B cell (primary cell): ENCODE data around the gene NRN1L. TPM values are rescaled to one million over a fixed set of nuclear protein-coding genes. Genes with fewer than 3 reads are reported as not detected.

Experiments used
- ATAC-seq: fragments of 200-7000 bp; cut with Tn5 transposase; one replicate; pipeline ENCODE4 v1.10.0; 2021; ENCODE audit warnings: low read depth, mild to moderate bottlenecking, moderate number of reproducible peaks, moderate library complexity
- CTCF ChIA-PET: fragments of 350-600 bp; sonication (Branson Sonifier 250); formaldehyde crosslinking; loops from one replicate; lab custom pipeline; 2021; ENCODE audit warnings: antibody characterized with exemption, inconsistent platforms; lab: Charles Lee
- POLR2A ChIA-PET: fragments of 350-600 bp; sonication (Branson Sonifier 250); formaldehyde crosslinking; loops from one replicate; lab custom pipeline; 2021; ENCODE audit warnings: antibody characterized with exemption; lab: Charles Lee
- DNase-seq: peaks from one replicate; pipeline ENCODE4 v3.0.0; 2013
- H2AFZ ChIP-seq: 2 replicates; pipeline ENCODE4 v1.6.1; 2012; ENCODE audit warnings: mild to moderate bottlenecking, low read depth, low read length; ENCODE audit not compliant: insufficient read depth, poor library complexity, severe bottlenecking
- H3K27ac ChIP-seq, 2 donors: 1 replicate in 1 of 2; 2 replicates in 1 of 2; pipeline ENCODE4 v1.5.1; 2012 to 2013; ENCODE audit warnings: low read length in 2 of 2, mild to moderate bottlenecking in 2 of 2, moderate library complexity in 1 of 2
- H3K27me3 ChIP-seq, 4 experiments: fragments of 200-600 bp in 1 of 4; sonication (generic) in 1 of 4; replicated peaks in 1 of 4; 1 replicate in 2 of 4; 2 replicates in 2 of 4; pipeline versions ENCODE4 v1.6.1 to v1.7.0; 2013 to 2016; ENCODE audit warnings: low read length in 3 of 4, mild to moderate bottlenecking in 2 of 4, mixed read lengths in 1 of 4, moderate library complexity in 1 of 4; ENCODE audit not compliant: insufficient read depth in 4 of 4, control insufficient read depth in 3 of 4; ENCODE audit errors: control extremely low read depth in 1 of 4
- H3K36me3 ChIP-seq, 2 experiments: replicated peaks in 1 of 2; 1 replicate in 1 of 2; 2 replicates in 1 of 2; pipeline versions ENCODE4 v1.6.1 to v1.7.1; 2013; ENCODE audit warnings: low read length in 1 of 2; ENCODE audit not compliant: insufficient read depth in 2 of 2, control insufficient read depth in 1 of 2; ENCODE audit errors: control extremely low read depth in 1 of 2, extremely low read depth in 1 of 2
- H3K4me1 ChIP-seq, 2 donors: fragments of 200-600 bp in 1 of 2; sonication (generic) in 1 of 2; 1 replicate in 1 of 2; 2 replicates in 1 of 2; pipeline versions ENCODE4 v1.5.1 to v1.6.1; 2013 to 2017; ENCODE audit warnings: low read length in 2 of 2; ENCODE audit not compliant: control insufficient read depth in 2 of 2, insufficient read depth in 2 of 2
- H3K4me2 ChIP-seq: replicated peaks from 2 replicates; pipeline ENCODE3; 2012; ENCODE audit warnings: mild to moderate bottlenecking, low read depth, low read length; ENCODE audit not compliant: poor library complexity, severe bottlenecking
- H3K4me3 ChIP-seq, 5 experiments: fragments of 200-600 bp in 1 of 5; sonication (generic) in 1 of 5; 1 replicate in 3 of 5; 2 replicates in 2 of 5; pipeline versions ENCODE4 v1.5.1 to v1.7.0; 2011 to 2016; ENCODE audit warnings: low read length in 4 of 5, mild to moderate bottlenecking in 4 of 5, low read depth in 2 of 5, control low read depth in 1 of 5, moderate library complexity in 1 of 5; ENCODE audit not compliant: insufficient read depth in 1 of 5; ENCODE audit errors: control extremely low read depth in 1 of 5, extremely low read depth in 1 of 5
- H3K79me2 ChIP-seq: fragments of 200-600 bp; sonication (generic); one replicate; pipeline ENCODE4 v1.6.0; 2016; ENCODE audit warnings: low read length; ENCODE audit not compliant: control insufficient read depth, insufficient read depth
- H3K9ac ChIP-seq: fragments of 200-600 bp; sonication (generic); 2 replicates; pipeline ENCODE4 v1.6.1; 2017; ENCODE audit warnings: mild to moderate bottlenecking, low read length, moderate library complexity
- H3K9me3 ChIP-seq, 3 donors: one replicate each; pipeline versions ENCODE4 v1.6.1 to v1.7.1; 2013; ENCODE audit warnings: low read length in 2 of 3; ENCODE audit not compliant: control insufficient read depth in 2 of 3, insufficient read depth in 1 of 3; ENCODE audit errors: control extremely low read depth in 1 of 3
- H4K20me1 ChIP-seq: 2 replicates; pipeline ENCODE4 v1.6.0; 2012; ENCODE audit warnings: mild to moderate bottlenecking, low read length; ENCODE audit not compliant: insufficient read depth, control insufficient read depth, poor library complexity, severe bottlenecking
- H3K27ac Mint-ChIP-seq: one replicate; pipeline ENCODE4 v1.8.0; 2021; ENCODE audit warnings: mixed read lengths
- H3K27me3 Mint-ChIP-seq: one replicate; pipeline ENCODE4 v1.8.0; 2021; ENCODE audit warnings: mixed read lengths
- H3K4me1 Mint-ChIP-seq: one replicate; pipeline ENCODE4 v1.8.0; 2021; ENCODE audit warnings: mixed read lengths
- H3K4me3 Mint-ChIP-seq: one replicate; pipeline ENCODE4 v1.8.0; 2021; ENCODE audit warnings: mixed read lengths
- H3K9me3 Mint-ChIP-seq: one replicate; pipeline ENCODE4 v1.8.0; 2022; ENCODE audit warnings: mixed read lengths; ENCODE audit not compliant: insufficient read depth
- EZH2 ChIP-seq: IDR thresholded peaks from 2 replicates; pipeline ENCODE4 v1.6.1; 2012; ENCODE audit warnings: borderline replicate concordance, low read depth, mild to moderate bottlenecking, moderate library complexity, low read length; ENCODE audit not compliant: insufficient read depth, poor library complexity, severe bottlenecking
- WGBS: methylation state at CpG from one replicate; pipeline ENCODE4 v1.1.5; 2013; ENCODE audit warnings: missing lambda C conversion rate; ENCODE audit not compliant: insufficient coverage; 5-methylcytosine and 5-hydroxymethylcytosine counted together
- intact Hi-C: fragments of 100-400 bp; cut with micrococcal nuclease; formaldehyde crosslinking; loops from one replicate; pipeline ENCODE4 v1.10.0; 2022
- polyA plus RNA-seq: library from polyadenylated mRNA; depleted of rRNA; stranded (reverse); fragments of >200 nt; gene quantifications from 2 replicates; pipeline ENCODE4 v1.2.3, GENCODE V29; 2012
- total RNA-seq, 2 donors: library from RNA; stranded (reverse); fragments of 120-200 nt in 1 of 2; gene quantifications; 1 replicate in 1 of 2; 2 replicates in 1 of 2; pipeline versions ENCODE4 v1.2.3 to v1.2.4, GENCODE V29; 2013 to 2022
- TF ChIP-seq, protein P1 (sequence below): fragments of 200-600 bp; IDR thresholded peaks from one replicate; pipeline ENCODE4 v1.8.0; 2022; ENCODE audit warnings: antibody characterized with exemption, mild to moderate bottlenecking

The NRN1L gene
- total and polyA plus RNA-seq, 2 donors (not counting 1 experiment from before 2014, with no cell fraction given) = 2.1 to 4.1 TPM

DNA sequence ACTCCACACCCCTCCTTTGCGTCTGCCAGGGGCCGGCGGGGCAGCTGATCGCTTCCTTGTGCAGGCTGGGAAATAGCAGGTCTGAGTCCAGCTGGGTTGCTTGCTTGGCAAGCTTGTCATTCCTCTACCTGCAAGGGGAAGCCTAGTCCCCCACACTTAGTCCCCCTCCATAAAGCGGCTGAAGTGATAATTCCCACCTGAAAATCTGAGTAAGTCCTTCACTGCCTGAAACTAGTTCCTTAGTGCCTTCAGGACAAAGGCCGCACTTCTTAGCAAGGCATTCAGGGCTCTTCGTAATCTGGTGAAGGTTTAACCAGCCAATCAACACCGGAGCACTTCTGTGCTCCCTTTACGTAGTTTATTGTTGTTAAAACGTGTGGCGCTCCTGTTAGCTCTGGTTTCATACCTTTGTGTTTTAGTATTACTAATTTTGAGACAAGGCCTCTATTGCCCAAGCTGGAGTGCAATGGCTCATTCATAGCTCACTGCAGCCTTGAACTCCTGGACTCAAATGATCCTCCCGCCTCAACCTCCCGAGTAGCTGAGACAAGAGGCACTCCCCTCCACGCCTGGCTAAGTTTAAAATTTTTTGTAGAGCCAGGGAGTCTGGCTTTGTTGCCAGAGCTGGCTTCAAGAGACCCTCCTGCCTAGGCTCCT lies 9.2 kb downstream of the NRN1L start:
- WGBS = 32% methylated on average over 12 of the region's 14 CpGs
- Mint-ChIP-seq H3K4me3 (peak overlapping the region; percentile 90), H3K27ac (peak overlapping the region; percentile 85), H3K9me3 (no peaks in the 10 kb centered on the region), H3K4me1 (peaks cover 31% of the 10 kb centered on the region), H3K27me3 (no peaks in the 10 kb centered on the region)
- DNase-seq (no peak), ATAC-seq (no peak)
- no peaks in the 10 kb centered on the region for H3K36me3 ChIP-seq
- H3K9ac ChIP-seq = peak overlapping the region; percentile 91
- H3K27me3 ChIP-seq = no peaks in the 10 kb centered on the region
- ChIA-PET POLR2A (interaction anchor here (2.2 kb wide), 1 partner anchor 42 kb away, joined by 19 read pairs; the partner anchor contains the start of gene PSMB10), CTCF (interaction anchor here (1.2 to 3.0 kb wide), 5 partner anchors 10 to 333 kb away, joined by 3 to 23 read pairs (median 4); partner anchors contain the start of gene NRN1L)
- H3K4me3 ChIP-seq = peak overlapping the region; percentile 54 to 92 (median 76)
- H4K20me1 ChIP-seq = peaks cover 21% of the 10 kb centered on the region
- no peaks in the 10 kb centered on the region for H3K9me3 ChIP-seq
- H3K4me1 ChIP-seq = peaks cover 16 to 18% of the 10 kb centered on the region in 2 donors
- H3K4me2 ChIP-seq = peak overlapping the region; percentile 92
- peak overlapping the region; percentile 77 to 95 for H3K27ac ChIP-seq
- peaks cover 66% of the 10 kb centered on the region for H3K79me2 ChIP-seq
- TF ChIP-seq, protein P1, sequence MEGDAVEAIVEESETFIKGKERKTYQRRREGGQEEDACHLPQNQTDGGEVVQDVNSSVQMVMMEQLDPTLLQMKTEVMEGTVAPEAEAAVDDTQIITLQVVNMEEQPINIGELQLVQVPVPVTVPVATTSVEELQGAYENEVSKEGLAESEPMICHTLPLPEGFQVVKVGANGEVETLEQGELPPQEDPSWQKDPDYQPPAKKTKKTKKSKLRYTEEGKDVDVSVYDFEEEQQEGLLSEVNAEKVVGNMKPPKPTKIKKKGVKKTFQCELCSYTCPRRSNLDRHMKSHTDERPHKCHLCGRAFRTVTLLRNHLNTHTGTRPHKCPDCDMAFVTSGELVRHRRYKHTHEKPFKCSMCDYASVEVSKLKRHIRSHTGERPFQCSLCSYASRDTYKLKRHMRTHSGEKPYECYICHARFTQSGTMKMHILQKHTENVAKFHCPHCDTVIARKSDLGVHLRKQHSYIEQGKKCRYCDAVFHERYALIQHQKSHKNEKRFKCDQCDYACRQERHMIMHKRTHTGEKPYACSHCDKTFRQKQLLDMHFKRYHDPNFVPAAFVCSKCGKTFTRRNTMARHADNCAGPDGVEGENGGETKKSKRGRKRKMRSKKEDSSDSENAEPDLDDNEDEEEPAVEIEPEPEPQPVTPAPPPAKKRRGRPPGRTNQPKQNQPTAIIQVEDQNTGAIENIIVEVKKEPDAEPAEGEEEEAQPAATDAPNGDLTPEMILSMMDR = no peak
- TF ChIP-seq EZH2 = no peak
- intact Hi-C loops = loop anchor here (1.0 to 5.0 kb wide), 7 partner anchors 22 to 190 kb away; partner anchors contain the start of genes CENPT, DDX28, DUS2 and NUTF2
- peak overlapping the region; percentile 72 for H2AFZ ChIP-seq

DNA sequence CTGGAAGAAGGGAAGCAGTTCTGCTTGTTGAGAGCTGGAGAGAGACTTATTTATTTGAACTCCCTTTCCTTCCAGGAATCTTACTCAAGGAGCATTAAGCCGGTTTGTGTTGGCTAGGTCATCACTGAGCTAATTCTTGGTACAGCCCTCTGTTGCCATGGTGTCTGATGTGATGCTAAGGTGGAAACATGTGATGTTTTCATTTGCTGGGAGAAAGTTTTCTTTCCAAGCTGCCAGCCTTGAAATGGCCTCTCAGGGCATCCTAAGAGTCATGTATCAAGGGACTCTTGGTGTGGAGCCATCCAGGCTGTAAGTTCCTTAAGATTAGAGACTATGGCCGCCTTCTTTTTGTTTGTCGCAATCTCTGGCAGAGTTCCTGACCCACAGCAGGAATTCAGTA lies 12.5 kb downstream of the NRN1L start:
- intact Hi-C loops = no loop called here
- no peak for ATAC-seq
- H3K36me3 ChIP-seq = peaks cover 0 to 2% of the 10 kb centered on the region in 2 experiments
- ChIA-PET POLR2A (no interaction called here), CTCF (interaction anchor here (0.5 to 2.7 kb wide), 5 partner anchors 13 to 144 kb away, joined by 3 to 25 read pairs (median 4); partner anchors contain the start of gene NRN1L)
- Mint-ChIP-seq H3K27ac (peak overlapping the region; percentile 66), H3K27me3 (no peaks in the 10 kb centered on the region), H3K4me1 (peaks cover 31% of the 10 kb centered on the region), H3K4me3 (no peak overlapping the region), H3K9me3 (no peaks in the 10 kb centered on the region)
- H3K27me3 ChIP-seq = no peaks in the 10 kb centered on the region
- H4K20me1 ChIP-seq = peaks cover 37% of the 10 kb centered on the region
- H3K27ac ChIP-seq = no peak overlapping the region
- peaks cover 15 to 18% of the 10 kb centered on the region in 2 donors for H3K4me1 ChIP-seq
- TF ChIP-seq, protein P1 = no peak
- no peak for DNase-seq
- 100% methylated on average over 2 of the region's 3 CpGs for WGBS
- peaks cover 94% of the 10 kb centered on the region for H3K79me2 ChIP-seq
- H2AFZ ChIP-seq = no peak overlapping the region
- H3K9me3 ChIP-seq = no peaks in the 10 kb centered on the region
- no peak overlapping the region for H3K9ac ChIP-seq
- H3K4me2 ChIP-seq = no peak overlapping the region
- no peak overlapping the region for H3K4me3 ChIP-seq
